Karpas-422 (cell line): ENCODE data around the gene WBP1L. TPM values are rescaled to one million over a fixed set of nuclear protein-coding genes. Genes with fewer than 3 reads are reported as not detected.

Source experiments
- DNase-seq: peaks from one replicate; pipeline ENCODE4 v3.0.0-alpha.2; 2015
- H2AFZ ChIP-seq: fragments of 200-600 bp; sonication (generic); 2 replicates; pipeline ENCODE4 v1.6.1; 2014; ENCODE audit warnings: antibody characterized with exemption, low read length, mixed read lengths
- H3K27ac ChIP-seq: fragments of 200-600 bp; sonication (generic); 2 replicates; pipeline ENCODE4 v1.5.1; 2014; ENCODE audit warnings: mild to moderate bottlenecking, low read length, moderate library complexity
- H3K27me3 ChIP-seq: fragments of 200-600 bp; sonication (generic); 2 replicates; pipeline ENCODE4 v1.6.1; 2014; ENCODE audit warnings: low read length, mixed read lengths
- H3K36me3 ChIP-seq: fragments of 200-600 bp; sonication (generic); 2 replicates; pipeline ENCODE4 v1.6.1; 2014; ENCODE audit warnings: low read length, mixed read lengths; ENCODE audit not compliant: insufficient read depth
- H3K4me1 ChIP-seq: fragments of 200-600 bp; sonication (generic); 2 replicates; pipeline ENCODE4 v1.6.1; 2014; ENCODE audit warnings: mild to moderate bottlenecking, low read length, mixed read lengths
- H3K4me2 ChIP-seq: fragments of 200-600 bp; sonication (generic); 2 replicates; pipeline ENCODE4 v1.6.1; 2014; ENCODE audit warnings: low read length, low read depth, mild to moderate bottlenecking; ENCODE audit not compliant: poor library complexity, severe bottlenecking
- H3K4me3 ChIP-seq: fragments of 200-600 bp; sonication (generic); 2 replicates; pipeline ENCODE4 v1.5.1; 2014; ENCODE audit warnings: mild to moderate bottlenecking, antibody characterized with exemption, low read length, mixed read lengths
- H3K79me2 ChIP-seq: fragments of 200-600 bp; sonication (generic); 2 replicates; pipeline ENCODE4 v1.6.1; 2014; ENCODE audit warnings: mild to moderate bottlenecking, low read length, mixed read lengths
- H3K9ac ChIP-seq: fragments of 200-600 bp; sonication (generic); 2 replicates; pipeline ENCODE4 v1.6.0; 2014; ENCODE audit warnings: low read length
- H3K9me2 ChIP-seq: fragments of 200-600 bp; sonication (generic), shearing (Covaris generic); replicated peaks from 2 replicates; pipeline ENCODE4 v1.6.0; 2014; ENCODE audit warnings: mild to moderate bottlenecking, low read length, moderate library complexity; ENCODE audit not compliant: insufficient read depth
- H3K9me3 ChIP-seq: fragments of 300-700, 200-600 bp; sonication (generic); 2 replicates; pipeline ENCODE4 v1.6.1; 2014; ENCODE audit warnings: low read length, mixed read lengths
- H4K20me1 ChIP-seq: fragments of 200-600 bp; sonication (generic); 2 replicates; pipeline ENCODE4 v1.6.1; 2014; ENCODE audit warnings: mild to moderate bottlenecking, antibody characterized with exemption, low read length, low read depth; ENCODE audit not compliant: insufficient read depth
- total RNA-seq: library from RNA; depleted of rRNA; stranded (reverse); fragments of >200 nt; shearing (Covaris generic); gene quantifications from 2 replicates; pipeline ENCODE4 v1.2.3, GENCODE V29; 2014; ENCODE audit warnings: low replicate concordance

WBP1L gene
- total RNA-seq, 1 experiment from 2014 or later, result 34.8 TPM

- Histone ChIP-seq H3K36me3 (no peaks in the 10 kb centered on the region), H3K4me3 (no peak overlapping the region), H3K27me3 (no peaks in the 10 kb centered on the region), H3K79me2 (peaks cover 68% of the 10 kb centered on the region), H2AFZ (no peak overlapping the region), H3K27ac (no peak overlapping the region), H3K4me2 (no peak overlapping the region), H4K20me1 (no peaks in the 10 kb centered on the region), H3K9me3 (no peaks in the 10 kb centered on the region), H3K4me1 (no peaks in the 10 kb centered on the region), H3K9me2 (no peaks in the 10 kb centered on the region), H3K9ac (no peak overlapping the region)
- no peak for DNase-seq
Measured at GRCh38 chr10:102781090-102781920, 37.6 kb downstream of the WBP1L start.

DNA sequence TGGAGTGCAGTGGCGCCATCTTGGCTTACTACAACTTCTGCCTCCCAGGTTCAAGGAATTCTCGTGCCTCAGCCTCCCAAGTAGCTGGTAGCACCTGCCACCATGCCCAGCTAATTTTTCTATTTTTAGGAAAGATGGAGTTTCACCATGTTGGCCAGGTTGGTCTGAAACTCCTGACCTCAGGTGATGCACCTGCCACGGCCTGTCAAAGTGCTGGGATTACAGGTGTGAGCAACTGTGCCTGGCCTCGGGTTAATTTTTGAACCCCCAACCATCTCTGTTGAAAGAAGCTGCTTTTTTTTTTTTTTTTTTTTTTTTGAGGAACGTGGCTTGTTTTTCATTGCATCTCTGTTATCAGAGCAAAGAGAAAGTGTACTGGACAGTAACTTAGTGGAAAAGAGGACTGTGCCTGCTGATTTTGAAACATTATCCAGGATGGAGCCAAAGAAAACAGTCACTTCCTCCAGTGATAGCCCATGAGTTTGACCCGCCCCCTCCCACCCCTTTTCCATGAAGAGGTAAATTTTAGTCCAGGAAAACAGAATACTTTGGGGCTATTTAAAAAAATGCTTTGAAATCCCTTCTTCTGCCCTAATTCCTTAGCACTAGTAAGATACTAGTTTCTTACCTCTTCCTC lies 38.3 kb downstream of the WBP1L start:
- Histone ChIP-seq H3K9ac (no peak overlapping the region), H3K9me3 (no peaks in the 10 kb centered on the region), H3K9me2 (no peaks in the 10 kb centered on the region), H3K79me2 (peaks cover 68% of the 10 kb centered on the region), H3K36me3 (no peaks in the 10 kb centered on the region), H3K4me3 (no peak overlapping the region), H3K4me2 (no peak overlapping the region), H3K4me1 (no peaks in the 10 kb centered on the region), H3K27ac (no peak overlapping the region), H3K27me3 (no peaks in the 10 kb centered on the region), H4K20me1 (no peaks in the 10 kb centered on the region), H2AFZ (no peak overlapping the region)
- DNase-seq, result no peak

GRCh38 chr10:102782673-102783551 lies 39.2 kb downstream of the WBP1L start:
- H3K9ac ChIP-seq, result no peak overlapping the region

GRCh38 chr10:102783568-102783967 lies 39.8 kb downstream of the WBP1L start:
- Histone ChIP-seq H3K4me2 (no peak overlapping the region), H3K36me3 (no peaks in the 10 kb centered on the region), H3K79me2 (peaks cover 65% of the 10 kb centered on the region), H3K9me3 (no peaks in the 10 kb centered on the region), H3K9ac (no peak overlapping the region), H3K9me2 (no peaks in the 10 kb centered on the region), H4K20me1 (no peaks in the 10 kb centered on the region), H3K27ac (no peak overlapping the region), H3K4me1 (no peaks in the 10 kb centered on the region), H3K4me3 (no peak overlapping the region), H2AFZ (no peak overlapping the region), H3K27me3 (no peaks in the 10 kb centered on the region)
- DNase-seq, result no peak

More at GRCh38 chr10:102782673-102783551, 39.2 kb downstream of the WBP1L start:
- Histone ChIP-seq H3K9me2 (no peaks in the 10 kb centered on the region), H3K4me3 (no peak overlapping the region), H2AFZ (no peak overlapping the region), H3K4me1 (no peaks in the 10 kb centered on the region), H3K27ac (no peak overlapping the region), H3K4me2 (no peak overlapping the region), H3K79me2 (peaks cover 67% of the 10 kb centered on the region), H3K9me3 (no peaks in the 10 kb centered on the region), H3K36me3 (no peaks in the 10 kb centered on the region), H4K20me1 (no peaks in the 10 kb centered on the region), H3K27me3 (no peaks in the 10 kb centered on the region)
- no peak for DNase-seq

- Histone ChIP-seq H3K9ac (no peak overlapping the region), H3K27ac (no peak overlapping the region), H3K9me3 (peaks cover 3% of the 10 kb centered on the region; the same call in 1 of the 2 replicates), H3K4me3 (no peak overlapping the region), H3K4me1 (no peaks in the 10 kb centered on the region), H3K36me3 (no peaks in the 10 kb centered on the region), H2AFZ (no peak overlapping the region), H4K20me1 (no peaks in the 10 kb centered on the region), H3K9me2 (no peaks in the 10 kb centered on the region), H3K27me3 (no peaks in the 10 kb centered on the region), H3K4me2 (no peak overlapping the region), H3K79me2 (peaks cover 64% of the 10 kb centered on the region)
- DNase-seq, result no peak
Measured at GRCh38 chr10:102785818-102786217, 42.1 kb downstream of the WBP1L start.

- H3K27ac ChIP-seq, result no peak overlapping the region
- no peaks in the 10 kb centered on the region for H4K20me1 ChIP-seq
- no peaks in the 10 kb centered on the region for H3K27me3 ChIP-seq
- peaks cover 78% of the 10 kb centered on the region for H3K79me2 ChIP-seq
- H3K4me3 ChIP-seq, result no peak overlapping the region
- no peak for DNase-seq
- no peak overlapping the region for H3K9ac ChIP-seq
- H3K36me3 ChIP-seq, result 0 out of 2 replicates have a peak, but pooled peaks cover 2% of the 10 kb centered on the region
- H3K4me1 ChIP-seq, result no peaks in the 10 kb centered on the region
- H3K9me2 ChIP-seq, result no peaks in the 10 kb centered on the region
- H3K4me2 ChIP-seq, result no peak overlapping the region
- peaks cover 3% of the 10 kb centered on the region; the same call in 1 of the 2 replicates for H3K9me3 ChIP-seq
- H2AFZ ChIP-seq, result no peak overlapping the region
Measured at GRCh38 chr10:102791754-102792395, 48.1 kb downstream of the WBP1L start.

DNA sequence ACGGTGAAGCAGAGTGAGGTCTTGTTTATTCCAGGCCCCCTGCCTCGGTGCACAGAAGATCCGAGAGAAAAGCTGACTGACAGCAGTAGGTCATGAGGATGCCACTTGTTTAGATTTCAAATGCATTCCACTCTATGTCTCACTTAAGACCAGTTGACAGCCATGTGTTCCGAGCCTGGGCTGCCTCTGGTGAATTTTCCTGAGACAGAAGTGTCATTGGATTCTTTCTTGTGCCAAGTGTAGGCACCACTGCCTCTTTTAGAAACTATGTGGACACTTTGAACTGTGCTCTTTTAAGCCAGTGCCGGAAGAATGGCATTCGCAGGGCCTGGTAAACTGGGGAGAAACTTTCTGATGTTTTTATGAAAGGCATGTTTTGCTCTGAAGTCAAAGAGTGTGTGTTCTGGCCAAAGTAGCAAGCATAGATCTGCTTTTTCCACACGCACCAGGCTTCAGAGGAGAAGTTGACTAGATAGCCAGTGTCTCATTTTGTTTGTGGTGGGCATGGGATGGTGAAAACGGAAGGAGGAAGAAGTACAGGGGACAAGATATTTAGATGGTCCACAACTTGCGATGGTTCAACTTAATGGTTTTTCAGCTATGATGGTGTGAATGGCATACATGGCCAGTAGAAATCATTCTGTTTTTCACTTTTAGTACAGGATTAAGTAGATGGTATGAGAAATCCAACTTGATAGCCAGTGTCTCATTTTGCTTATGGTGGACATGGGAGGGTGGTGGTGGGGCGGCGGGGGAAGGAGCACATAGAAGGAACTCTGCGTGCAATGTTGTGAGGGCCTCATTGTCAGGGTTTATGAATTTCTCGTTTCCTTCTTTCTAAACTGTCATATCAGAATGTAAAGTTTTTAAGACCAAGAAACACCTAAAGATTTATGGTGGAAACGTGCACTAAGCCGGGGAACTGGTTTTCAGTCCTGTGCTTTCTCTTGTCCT lies 52.0 kb downstream of the WBP1L start:
- Histone ChIP-seq H3K79me2 (peaks cover 58% of the 10 kb centered on the region), H3K4me2 (no peak overlapping the region), H3K4me3 (no peak overlapping the region), H3K9me2 (no peaks in the 10 kb centered on the region), H3K9me3 (no peaks in the 10 kb centered on the region), H3K36me3 (0 out of 2 replicates have a peak, but pooled peaks cover 5% of the 10 kb centered on the region), H2AFZ (no peak overlapping the region), H3K27me3 (no peaks in the 10 kb centered on the region), H3K4me1 (no peaks in the 10 kb centered on the region), H3K27ac (no peak overlapping the region), H4K20me1 (no peaks in the 10 kb centered on the region), H3K9ac (no peak overlapping the region)
- DNase-seq, result no peak
